Stomach smooth muscle (tissue), 2 donors: Measurements from ENCODE around the gene RIT1.
A peak's percentile ranks its signal among the peaks of the same experiment; 100 is the strongest.

ENCODE experiments used
- H3K27ac ChIP-seq: one replicate; pipeline ENCODE4 v1.7.0; 2013; ENCODE audit warnings: mild to moderate bottlenecking, low read length, inconsistent platforms
- H3K27me3 ChIP-seq, 2 donors: one replicate each; pipeline ENCODE4 v1.7.0; 2013; ENCODE audit warnings: low read length in 2 of 2; ENCODE audit not compliant: insufficient read depth in 2 of 2, control insufficient read depth in 1 of 2
- H3K36me3 ChIP-seq, 2 donors: one replicate each; pipeline ENCODE4 v1.7.0; 2013; ENCODE audit warnings: low read length in 2 of 2; ENCODE audit not compliant: control insufficient read depth in 2 of 2, insufficient read depth in 2 of 2
- H3K4me1 ChIP-seq: one replicate; pipeline ENCODE4 v1.7.0; 2013; ENCODE audit warnings: low read length; ENCODE audit not compliant: control insufficient read depth, insufficient read depth
- H3K4me3 ChIP-seq, 2 donors: one replicate each; pipeline ENCODE4 v1.7.0; 2013; ENCODE audit warnings: low read length in 2 of 2
- H3K9ac ChIP-seq, 2 donors: one replicate each; pipeline ENCODE4 v1.7.0; 2013; ENCODE audit warnings: low read length in 2 of 2, mild to moderate bottlenecking in 1 of 2
- H3K9me3 ChIP-seq, 2 donors: one replicate each; pipeline ENCODE4 v1.7.0; 2013; ENCODE audit warnings: low read length in 2 of 2; ENCODE audit not compliant: control insufficient read depth in 2 of 2
- donor health status: healthy.
- donor health status: Pancreatic carcinoma.

Gene RIT1

DNA sequence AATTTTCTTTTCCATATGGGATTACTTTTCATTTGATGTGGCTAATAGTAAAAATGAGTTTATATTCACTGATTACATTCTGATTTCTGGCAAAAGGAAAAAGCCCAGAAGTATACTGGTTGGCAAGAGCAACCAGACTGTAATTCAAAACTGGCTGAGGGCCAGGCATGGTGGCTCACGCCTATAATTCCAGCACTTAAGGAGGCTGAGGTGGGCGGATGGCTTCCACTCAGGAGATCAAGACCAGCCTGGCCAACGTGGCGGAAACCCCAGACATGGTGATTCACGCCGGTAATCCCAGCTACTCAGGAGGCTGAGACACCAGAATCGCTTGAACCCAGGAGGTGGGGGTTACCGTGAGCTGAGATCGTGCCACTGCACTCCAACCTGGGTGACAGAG lies 37.3 kb downstream of the RIT1 start:
- H3K9ac ChIP-seq: no peak overlapping the region
- no peaks in the 10 kb centered on the region for H3K9me3 ChIP-seq
- H3K36me3 ChIP-seq: peaks cover 3 to 4% of the 10 kb centered on the region in 2 donors
- no peak overlapping the region for H3K27ac ChIP-seq
- no peaks in the 10 kb centered on the region for H3K27me3 ChIP-seq
- H3K4me3 ChIP-seq: no peak overlapping the region
- peaks cover 16% of the 10 kb centered on the region for H3K4me1 ChIP-seq

DNA sequence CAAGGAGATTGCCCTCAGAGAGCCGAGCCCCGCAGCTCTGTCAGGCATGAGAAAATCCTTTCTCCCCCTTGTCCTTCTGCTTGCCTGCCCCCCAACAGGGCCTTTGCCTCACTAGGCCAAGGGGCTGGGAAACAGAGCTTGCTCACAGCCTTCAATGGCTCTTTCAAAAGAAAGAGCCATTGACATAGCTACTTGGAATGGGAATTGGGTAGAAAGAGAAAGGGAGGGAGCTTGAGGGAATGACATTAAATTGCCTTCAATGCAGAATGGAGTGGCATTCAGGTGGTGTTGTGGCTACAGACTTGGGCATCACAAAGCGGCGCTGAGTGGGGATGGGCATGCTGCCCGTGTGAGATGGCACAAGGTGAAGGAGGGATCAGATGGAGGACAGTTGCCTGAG lies 38.6 kb downstream of the RIT1 start:
- H3K36me3 ChIP-seq: peaks cover 4 to 8% of the 10 kb centered on the region in 2 donors
- no peak overlapping the region for H3K4me3 ChIP-seq
- H3K27ac ChIP-seq: no peak overlapping the region
- peaks cover 16% of the 10 kb centered on the region for H3K4me1 ChIP-seq
- H3K9me3 ChIP-seq: no peaks in the 10 kb centered on the region
- H3K9ac ChIP-seq: no peak overlapping the region
- no peaks in the 10 kb centered on the region for H3K27me3 ChIP-seq

DNA sequence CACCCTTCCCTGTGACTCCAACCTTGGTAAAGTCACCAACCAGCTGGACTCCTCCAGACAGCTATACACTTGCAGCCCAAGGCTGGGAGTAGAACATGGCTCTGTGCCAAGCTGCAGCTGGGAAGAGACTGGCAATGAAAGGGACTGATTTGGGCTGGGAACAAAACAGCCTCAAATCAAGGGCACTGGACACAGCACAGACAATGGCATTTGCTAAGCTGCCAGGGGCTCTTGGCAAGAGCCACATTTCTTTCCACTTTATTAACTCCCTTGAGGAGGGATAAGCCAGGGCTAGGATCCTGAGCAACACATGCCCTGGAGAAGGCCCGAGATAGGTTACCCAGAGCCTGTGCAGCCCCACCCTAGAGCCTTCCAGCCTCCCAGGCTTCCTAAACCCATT lies 39.8 kb downstream of the RIT1 start:
- no peaks in the 10 kb centered on the region for H3K9me3 ChIP-seq
- peaks cover 16% of the 10 kb centered on the region for H3K4me1 ChIP-seq
- peaks cover 4 to 8% of the 10 kb centered on the region in 2 donors for H3K36me3 ChIP-seq
- H3K27ac ChIP-seq: peak overlapping the region; percentile 11
- H3K4me3 ChIP-seq: no peak overlapping the region
- H3K9ac ChIP-seq: peak overlapping the region in 1 of 2 donors; percentile 42
- no peaks in the 10 kb centered on the region for H3K27me3 ChIP-seq

DNA sequence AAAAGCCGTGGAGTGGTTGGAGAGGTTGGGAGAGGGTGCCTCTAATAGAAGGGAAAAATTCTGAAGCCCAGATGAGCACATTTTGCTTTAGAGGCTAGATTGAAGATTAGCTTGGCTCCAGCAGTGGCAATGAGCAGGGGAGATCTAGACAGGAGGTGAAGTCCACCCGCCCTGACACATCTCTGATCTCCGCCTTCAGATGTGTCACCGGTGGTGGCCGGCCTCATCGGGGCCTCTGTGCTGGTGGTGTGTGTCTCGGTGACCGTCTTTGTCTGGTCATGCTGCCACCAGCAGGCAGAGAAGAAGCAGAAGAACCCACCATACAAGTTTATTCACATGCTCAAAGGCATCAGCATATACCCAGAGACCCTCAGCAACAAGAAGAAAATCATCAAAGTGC lies 43.4 kb downstream of the RIT1 start:
- Histone ChIP-seq H3K9me3 (no peaks in the 10 kb centered on the region), H3K4me1 (peaks cover 13% of the 10 kb centered on the region), H3K27me3 (no peaks in the 10 kb centered on the region), H3K27ac (no peak overlapping the region), H3K9ac (no peak overlapping the region), H3K36me3 (peaks cover 4 to 9% of the 10 kb centered on the region in 2 donors), H3K4me3 (no peak overlapping the region)

DNA sequence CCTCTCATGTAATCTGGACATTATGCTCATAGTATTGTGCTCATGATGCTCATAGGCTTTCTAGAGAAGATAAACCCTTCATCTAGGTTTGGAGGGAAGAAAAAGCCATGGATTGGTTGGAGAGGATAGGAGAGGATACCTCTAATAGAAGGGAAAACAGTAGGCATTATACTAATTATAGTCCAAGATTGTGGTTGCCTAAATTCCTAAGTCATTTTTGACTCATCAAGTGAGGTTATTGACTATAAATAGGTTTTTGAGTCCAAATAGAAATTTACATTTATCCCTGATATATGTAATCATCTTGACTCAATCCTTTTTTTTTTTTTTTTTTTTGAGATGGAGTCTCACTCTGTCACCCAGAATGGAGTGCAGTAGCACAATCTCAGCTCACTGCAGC lies 46.8 kb downstream of the RIT1 start:
- Histone ChIP-seq H3K4me1 (peaks cover 15% of the 10 kb centered on the region), H3K27me3 (no peaks in the 10 kb centered on the region), H3K9me3 (no peaks in the 10 kb centered on the region), H3K4me3 (no peak overlapping the region), H3K36me3 (peaks cover 0 to 6% of the 10 kb centered on the region in 2 donors), H3K27ac (no peak overlapping the region), H3K9ac (no peak overlapping the region)

DNA sequence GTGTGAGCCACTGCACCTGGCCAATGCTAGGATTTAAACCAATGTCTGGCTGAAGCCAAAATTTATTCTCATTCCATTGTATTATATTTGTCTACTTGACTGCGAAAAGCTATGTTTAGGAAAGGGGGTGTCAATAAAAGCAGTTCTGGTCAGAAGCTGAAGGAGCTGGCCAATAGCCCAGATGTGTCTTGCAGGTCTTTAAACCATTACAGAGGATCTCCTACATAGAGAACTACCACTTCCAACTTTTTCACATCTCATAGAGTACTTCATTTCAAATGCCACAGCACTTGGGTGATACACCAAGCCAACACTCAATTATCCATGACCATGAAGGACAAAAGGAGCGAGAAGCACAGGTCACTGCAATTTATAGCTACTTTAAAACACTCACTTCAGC lies 49.3 kb downstream of the RIT1 start:
- no peaks in the 10 kb centered on the region for H3K27me3 ChIP-seq
- no peak overlapping the region for H3K27ac ChIP-seq
- no peak overlapping the region for H3K9ac ChIP-seq
- peaks cover 0 to 2% of the 10 kb centered on the region in 2 donors for H3K36me3 ChIP-seq
- no peaks in the 10 kb centered on the region for H3K9me3 ChIP-seq
- peaks cover 24% of the 10 kb centered on the region for H3K4me1 ChIP-seq
- H3K4me3 ChIP-seq: no peak overlapping the region

DNA sequence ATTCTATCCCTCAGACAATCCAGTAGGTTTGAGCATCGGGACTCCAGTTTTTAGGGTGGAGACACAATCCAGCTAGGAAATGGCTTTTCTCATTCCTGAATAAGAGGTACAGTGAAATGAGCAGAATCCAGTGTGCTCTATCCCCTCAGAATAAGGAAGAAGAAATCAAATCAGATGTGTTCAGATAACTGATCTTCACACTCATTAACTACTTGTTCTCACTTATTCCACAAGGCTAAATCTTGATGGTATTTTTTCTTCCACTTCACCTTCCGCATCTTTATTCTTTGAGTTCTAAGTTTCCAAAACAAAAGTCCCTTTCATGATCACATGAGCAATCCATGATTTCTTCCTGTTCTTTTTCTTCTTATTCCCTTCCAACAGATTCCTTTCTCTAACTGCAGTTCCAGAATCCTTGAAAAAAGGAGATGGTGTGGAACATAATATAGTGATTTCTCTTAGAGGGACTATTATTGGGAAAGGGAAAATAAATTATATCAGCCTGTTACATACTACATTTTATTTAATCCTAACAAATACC lies 50.1 kb downstream of the RIT1 start:
- Histone ChIP-seq H3K9ac (peak overlapping the region; percentile 65 to 80), H3K36me3 (peaks cover 0 to 2% of the 10 kb centered on the region in 2 donors), H3K4me1 (peaks cover 30% of the 10 kb centered on the region), H3K27me3 (no peaks in the 10 kb centered on the region), H3K9me3 (no peaks in the 10 kb centered on the region), H3K4me3 (peak overlapping the region; percentile 73 to 83), H3K27ac (peak overlapping the region; percentile 91)

DNA sequence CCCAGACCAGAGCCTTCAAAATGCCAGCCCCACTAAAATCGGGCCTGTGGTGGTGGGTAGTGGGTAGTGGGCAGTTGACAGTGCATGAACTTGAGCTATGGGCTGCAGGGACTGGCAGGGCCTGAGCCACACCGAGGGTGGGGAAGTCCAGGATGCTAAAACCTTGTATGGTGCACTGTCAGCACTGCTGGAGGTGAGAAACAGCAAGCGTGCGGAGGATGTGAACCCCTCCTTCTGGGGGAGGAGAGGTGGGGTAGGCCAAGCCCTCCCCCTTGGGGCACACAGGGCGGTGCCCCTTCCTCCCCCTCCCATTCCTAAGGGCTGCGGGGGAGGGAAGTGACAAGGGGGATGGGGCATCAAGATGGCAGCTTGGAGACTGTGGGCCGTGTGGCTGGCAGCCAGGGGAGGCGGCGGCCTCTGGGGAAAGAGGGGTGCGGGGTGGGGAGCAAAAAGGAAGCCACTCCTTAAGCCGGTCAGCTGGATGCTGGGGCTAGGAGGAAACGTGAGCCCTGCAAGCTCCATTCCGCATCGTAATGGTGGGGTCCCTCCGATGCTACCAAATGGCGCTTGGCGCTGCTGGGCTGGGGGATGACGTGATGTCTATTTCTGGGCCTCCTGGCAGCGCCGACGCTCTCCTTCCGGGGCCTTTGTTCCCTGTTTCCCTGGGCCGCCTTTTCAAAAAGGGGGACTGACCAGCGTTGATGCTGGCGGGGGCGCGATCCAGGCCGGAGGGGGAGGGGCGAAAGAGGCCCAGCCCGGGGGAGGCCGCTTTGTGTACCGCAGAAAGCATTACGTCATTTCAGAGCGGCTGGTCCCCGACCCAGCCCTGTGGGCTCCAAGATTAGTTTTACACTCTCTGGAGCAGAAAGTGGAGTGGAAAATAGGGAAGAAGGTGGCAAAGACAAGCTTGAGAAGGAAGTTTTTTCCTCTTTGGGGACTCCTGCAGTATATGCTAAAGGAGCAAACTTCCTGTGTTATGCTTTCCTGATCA lies 51.0 kb downstream of the RIT1 start:
- peaks cover 30% of the 10 kb centered on the region for H3K4me1 ChIP-seq
- H3K9ac ChIP-seq: peak overlapping the region; percentile 65 to 80
- H3K27me3 ChIP-seq: no peaks in the 10 kb centered on the region
- peak overlapping the region; percentile 73 to 83 for H3K4me3 ChIP-seq
- H3K27ac ChIP-seq: peak overlapping the region; percentile 91
- peaks cover 0 to 2% of the 10 kb centered on the region in 2 donors for H3K36me3 ChIP-seq
- H3K9me3 ChIP-seq: no peaks in the 10 kb centered on the region

DNA sequence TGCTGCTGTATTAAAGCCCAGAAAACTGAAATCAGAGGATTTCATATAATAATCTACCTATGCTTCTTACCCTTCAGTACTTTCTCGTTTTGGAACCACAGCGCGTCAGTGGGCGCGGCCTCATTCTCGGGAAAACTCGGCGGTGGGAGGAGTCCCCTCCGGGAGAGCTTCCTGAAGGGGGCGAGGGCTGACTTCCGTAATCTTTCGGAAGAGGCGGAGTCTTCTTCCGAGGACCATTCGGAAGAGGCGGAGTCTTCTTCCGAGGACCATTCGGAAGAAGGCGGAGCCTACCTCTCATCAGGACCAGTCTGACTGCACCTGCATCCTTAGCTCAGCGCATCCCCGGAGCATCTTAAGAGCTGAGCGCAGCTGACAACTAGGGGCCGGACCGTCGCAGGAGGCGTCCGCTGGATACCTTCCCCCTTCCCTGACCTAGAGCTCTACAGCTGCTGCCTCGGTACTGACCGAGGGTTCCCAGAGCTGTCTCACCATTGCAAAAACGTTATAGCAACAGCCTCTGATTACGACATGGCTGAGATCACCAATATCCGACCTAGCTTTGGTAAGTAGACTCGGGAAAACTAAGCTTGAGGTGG lies 51.8 kb downstream of the RIT1 start, which contains the start of gene SYT11:
Gene SYT11 (plus strand): TSS at position 334 of the 596 bp plus-strand sequence. CDS start 195 bp downstream, at position 529.
- H3K9ac ChIP-seq: peak within 1 kb of the TSS; percentile 74 to 80
- H3K27me3 ChIP-seq: no peaks in the 10 kb centered on the region
- H3K4me3 ChIP-seq: peak within 1 kb of the TSS; percentile 73 to 83
- peaks cover 30% of the 10 kb centered on the region for H3K4me1 ChIP-seq
- H3K27ac ChIP-seq: peak within 1 kb of the TSS; percentile 91
- peaks cover 3% of the 10 kb centered on the region in 2 donors for H3K36me3 ChIP-seq
- no peaks in the 10 kb centered on the region for H3K9me3 ChIP-seq

DNA sequence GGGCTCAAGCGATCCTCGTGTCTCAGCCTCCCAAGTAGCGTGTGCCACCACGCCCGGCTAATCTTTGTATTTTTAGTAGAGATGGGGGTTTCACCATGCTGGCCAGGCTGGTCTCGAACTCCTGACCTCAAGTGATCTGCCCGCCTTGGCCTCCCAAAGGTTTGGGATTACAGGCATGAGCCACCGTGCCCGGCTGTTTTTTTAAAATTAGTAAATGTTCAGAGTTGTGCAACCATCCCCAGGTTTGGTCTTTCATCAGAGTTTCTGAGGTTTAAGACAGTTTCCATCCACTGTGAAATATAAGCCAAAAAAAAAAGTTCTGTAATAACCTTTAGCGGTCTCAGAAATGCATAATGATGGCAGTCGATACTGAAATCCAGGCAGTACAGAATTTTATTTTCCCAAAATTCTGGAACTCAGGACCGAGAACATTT lies 52.3 kb downstream of the RIT1 start:
- H3K9ac ChIP-seq: peak overlapping the region; percentile 71 to 74
- peak overlapping the region; percentile 91 for H3K27ac ChIP-seq
- H3K9me3 ChIP-seq: no peaks in the 10 kb centered on the region
- H3K4me3 ChIP-seq: peak overlapping the region; percentile 73 to 83
- peaks cover 30% of the 10 kb centered on the region for H3K4me1 ChIP-seq
- no peaks in the 10 kb centered on the region for H3K27me3 ChIP-seq
- peaks cover 4 to 5% of the 10 kb centered on the region in 2 donors for H3K36me3 ChIP-seq
